K562 (cell line): ENCODE results near the gene LENG9. TPM values are rescaled to one million over a fixed set of nuclear protein-coding genes. Genes with fewer than 3 reads are reported as not detected.

Experiments
- ATAC-seq: fragments of 200-7000 bp; cut with Tn5 transposase; 3 replicates; pipeline ENCODE4 v1.9.1; 2020; ENCODE audit warnings: moderate library complexity
- BruUV-seq: library from RNA; stranded (reverse); fragments of 400-500 nt; replicated peaks from 2 replicates; lab custom pipeline; 2021; lab: Mats Ljungman, UMichigan
- CTCF ChIA-PET: fragments of 300-600 bp; formaldehyde crosslinking; extraction: SDS; loops from one replicate; lab custom pipeline; 2021; ENCODE audit warnings: low intra/inter-chr PET ratio; lab: Yijun Ruan, JAX
- POLR2A ChIA-PET: fragments of 300-600, 350-650 bp; sonication (Branson Sonifier 250); formaldehyde crosslinking; extraction: SDS; loops from one replicate; lab custom pipeline; 2021; ENCODE audit warnings: antibody characterized with exemption, inconsistent platforms; lab: Yijun Ruan, JAX
- DNase-seq, 4 experiments: peaks; one replicate each; pipeline versions ENCODE4 v3.0.0 to v3.0.0-alpha.2; 2011 to 2018; ENCODE audit warnings: low spot score in 3 of 4, mixed read lengths in 3 of 4; ENCODE audit errors: extremely low read depth in 1 of 4
- FAIRE-seq: peaks from 2 replicates; lab custom pipeline; 2011; peaks lifted over from hg19 to GRCh38; lab: Jason Lieb, UNC
- H2AFZ ChIP-seq: 2 replicates; pipeline ENCODE4 v1.6.0; 2011; ENCODE audit warnings: low read depth, low read length, control low read depth, inconsistent platforms
- H3K27ac ChIP-seq: fragments of 200-600 bp; 3 replicates; pipeline ENCODE4 v1.8.0; 2011; ENCODE audit warnings: low read depth, mild to moderate bottlenecking, control low read depth, inconsistent platforms, low read length, moderate library complexity, mixed read lengths; ENCODE audit errors: extremely low read depth
- H3K27me3 ChIP-seq, 2 experiments: fragments of 300-600 bp in 1 of 2; 2 replicates in 1 of 2; 3 replicates in 1 of 2; pipeline versions ENCODE4 v1.6.0 to v1.8.0; 2011; ENCODE audit warnings: inconsistent platforms in 2 of 2, low read length in 2 of 2, mild to moderate bottlenecking in 1 of 2, mixed read lengths in 1 of 2, moderate library complexity in 1 of 2; ENCODE audit not compliant: control insufficient read depth in 2 of 2, insufficient read depth in 2 of 2
- H3K36me3 ChIP-seq: fragments of 300-600 bp; 3 replicates; pipeline ENCODE4 v1.8.0; 2011; ENCODE audit warnings: mild to moderate bottlenecking, low read length, inconsistent platforms; ENCODE audit not compliant: control insufficient read depth, insufficient read depth
- H3K4me1 ChIP-seq, 2 experiments: fragments of 200-600 bp in 1 of 2; replicated peaks in 1 of 2; 2 replicates in 1 of 2; 3 replicates in 1 of 2; pipeline versions ENCODE4 v1.5.1 to v1.8.0; 2011; ENCODE audit warnings: inconsistent platforms in 2 of 2, low read length in 2 of 2, mild to moderate bottlenecking in 1 of 2, mixed read lengths in 1 of 2, moderate library complexity in 1 of 2; ENCODE audit not compliant: control insufficient read depth in 2 of 2, insufficient read depth in 2 of 2
- H3K4me2 ChIP-seq: 2 replicates; pipeline ENCODE4 v1.6.1; 2011; ENCODE audit warnings: low read length, control low read depth, inconsistent platforms, mixed read lengths; ENCODE audit not compliant: insufficient read depth
- H3K4me3 ChIP-seq: fragments of 200-600 bp; sonication (generic), shearing (Covaris generic); 2 replicates; pipeline ENCODE4 v1.5.1; 2016; ENCODE audit warnings: control low read depth, inconsistent platforms
- H3K79me2 ChIP-seq: fragments of 200-600 bp; 3 replicates; pipeline ENCODE4 v1.8.0; 2011; ENCODE audit warnings: low read length, inconsistent platforms; ENCODE audit not compliant: control insufficient read depth, insufficient read depth
- H3K9ac ChIP-seq, 2 experiments: 2 replicates each; pipeline versions ENCODE4 v1.6.0 to v1.6.1; 2011; ENCODE audit warnings: low read depth in 2 of 2, low read length in 2 of 2, control low read depth in 1 of 2, inconsistent platforms in 1 of 2, mild to moderate bottlenecking in 1 of 2, mixed read lengths in 1 of 2; ENCODE audit not compliant: insufficient read depth in 1 of 2
- H3K9me1 ChIP-seq: one replicate; pipeline ENCODE4 v1.6.0; 2011; ENCODE audit warnings: inconsistent platforms, mild to moderate bottlenecking, low read length, moderate library complexity; ENCODE audit not compliant: control insufficient read depth, insufficient read depth
- H3K9me3 ChIP-seq: replicated peaks from 2 replicates; pipeline ENCODE4 v1.5.1; 2011; ENCODE audit warnings: low read depth, low read length, inconsistent platforms; ENCODE audit not compliant: control insufficient read depth, insufficient read depth
- H4K20me1 ChIP-seq: replicated peaks from 2 replicates; pipeline ENCODE4 v1.6.1; 2011; ENCODE audit warnings: low read length, inconsistent platforms, mixed read lengths; ENCODE audit not compliant: control insufficient read depth, insufficient read depth
- CHD2 ChIP-seq: IDR thresholded peaks from 2 replicates; pipeline ENCODE4 v1.6.1; 2011; ENCODE audit warnings: low read depth, low read length
- CTCF ChIP-seq, 3 experiments: IDR thresholded peaks in 2 of 3; conservative IDR thresholded peaks in 1 of 3; 2 replicates each; pipeline ENCODE4 v1.5.1; 2011 to 2012; ENCODE audit warnings: low read length in 3 of 3, mild to moderate bottlenecking in 3 of 3, control low read depth in 2 of 3, improper control_type of control experiment in 1 of 3, inconsistent platforms in 1 of 3, low read depth in 1 of 3, mixed read lengths in 1 of 3, moderate library complexity in 1 of 3; ENCODE audit not compliant: insufficient read depth in 2 of 3
- RERE ChIP-seq: sonication (generic); formaldehyde crosslinking; IDR thresholded peaks from 2 replicates; pipeline ENCODE4 v1.8.0; 2023; ENCODE audit warnings: missing genetic modification reagents, mild to moderate bottlenecking, borderline replicate concordance
- VEZF1 ChIP-seq: fragments of 200-800 bp; sonication (Bioruptor generic); IDR thresholded peaks from 2 replicates; pipeline ENCODE4 v1.6.1; 2017; ENCODE audit warnings: missing genetic modification characterization, missing compliant biosample characterization
- ZNF134 ChIP-seq: fragments of 250-450 bp; sonication (Bioruptor Pico); conservative IDR thresholded peaks from 2 replicates; pipeline ENCODE4 v1.4.0; 2020
- ZNF311 ChIP-seq: fragments of 250-450 bp; sonication (Bioruptor Pico); IDR thresholded peaks from 2 replicates; pipeline ENCODE4 v1.4.0; 2020; ENCODE audit warnings: mild to moderate bottlenecking, moderate library complexity
- ZNF57 ChIP-seq: fragments of 450-650 bp; formaldehyde crosslinking; IDR thresholded peaks from 2 replicates; pipeline ENCODE4 v1.4.0; 2020; ENCODE audit warnings: mild to moderate bottlenecking, moderate library complexity
- WGBS: fragments of 100-300 bp; shearing (Covaris generic); methylation state at CpG from one replicate; pipeline ENCODE4 v1.1.6; 2016; ENCODE audit warnings: low coverage, mixed read lengths; ENCODE audit not compliant: insufficient coverage; ENCODE audit errors: missing lambda C conversion rate; 5-methylcytosine and 5-hydroxymethylcytosine counted together
- in situ Hi-C: fragments of 300-500 bp; cut with MboI; formaldehyde crosslinking; loops from 4 replicates; pipeline ENCODE4 v1.15.0; 2018; ENCODE audit warnings: inconsistent platforms, mixed read lengths
- intact Hi-C: fragments of 100-400 bp; cut with micrococcal nuclease; formaldehyde crosslinking; loops from 2 replicates; pipeline ENCODE4 v1.14.2; 2022
- polyA plus RNA-seq, 8 experiments: library from polyadenylated mRNA; depleted of rRNA in 4 of 8; stranded (reverse) in 5 of 8; unstranded in 3 of 8; fragments of >200 nt; fragmentation: Nextera tagmentation in 2 of 8; fragmentation: Illumina TruSeq in 1 of 8; extraction: Ambion mirVana in 2 of 8; extraction: Trizol in 1 of 8; gene quantifications; 2 replicates each; pipeline versions ENCODE4 v1.2.1 to v1.2.3, GENCODE V29; 2011 to 2014; ENCODE audit warnings: inconsistent platforms in 1 of 8, missing spikeins in 1 of 8
- total RNA-seq, 7 experiments: library from RNA; depleted of rRNA in 6 of 7; stranded (reverse); fragments of >200 nt in 6 of 7; fragmentation: Illumina TruSeq in 2 of 7; extraction: Trizol in 2 of 7; gene quantifications; 2 replicates each; pipeline versions ENCODE4 v1.2.1 to v1.2.3, GENCODE V29; 2011 to 2021; ENCODE audit warnings: low replicate concordance in 1 of 7

LENG9 gene
- total and polyA plus RNA-seq, 9 of the 15 experiments (the other 6 are each of a cell fraction or from before 2014, with no cell fraction given) = 0.06 to 0.64 (median 0.33) TPM; not detected in 1

GRCh38 chr19:54415208-54415900, 48.2 kb downstream of the LENG9 start, which contains the start of gene TTYH1:
Gene TTYH1 (plus strand): TSS chr19:54415464. CDS start chr19:54415553, 89 bp downstream.
- peak; percentile 83 for ATAC-seq

More at GRCh38 chr19:54415208-54415900, 48.2 kb downstream of the LENG9 start, which contains the start of gene TTYH1:
- no peak for TF ChIP-seq ZNF57 (CRISPR knock-in tag)
- no peak for TF ChIP-seq CHD2
- no peak for TF ChIP-seq ZNF311
- no peak for TF ChIP-seq ZNF134
- peak in 2 of 3 experiments; percentile 16 to 43; a peak in 2 of 6 replicates for TF ChIP-seq CTCF (IDR thresholded peaks at IDR 0.05 in 2 of 3, conservative IDR thresholded peaks at IDR 0.05 in 1 of 3; ENCODE audit: insufficient read depth in 2 of 3, low read depth in 1 of 3, low read length in 3 of 3)
- peak; percentile 25; the same call in 1 of the 2 replicates for TF ChIP-seq VEZF1 (CRISPR knock-in tag)
- no peak for TF ChIP-seq RERE (CRISPR knock-in tag)
- TF ChIP-seq, all 486 proteins: peak for 2
- Histone ChIP-seq H3K4me3 (no peak within 1 kb of the TSS), H3K4me2 (no peak within 1 kb of the TSS), H3K9me1 (no peaks in the 10 kb centered on the region), H3K9ac (peak within 1 kb of the TSS in 1 of 2 experiments; percentile 35; a peak in 1 of 4 replicates), H2AFZ (no peak within 1 kb of the TSS), H4K20me1 (peaks cover 5% of the 10 kb centered on the region; the same call in 1 of the 2 replicates), H3K4me1 (peaks cover 0 to 28% of the 10 kb centered on the region in 2 experiments; a peak in 3 of 5 replicates), H3K36me3 (no peaks in the 10 kb centered on the region), H3K79me2 (no peaks in the 10 kb centered on the region), H3K27ac (no peak within 1 kb of the TSS), H3K27me3 (peaks cover 8 to 12% of the 10 kb centered on the region in 2 experiments), H3K9me3 (no peaks in the 10 kb centered on the region)
- WGBS = 15% methylated on average over 26 of the region's 68 CpGs
- CTCF ChIA-PET = interaction anchor here (0.6 kb wide), 1 partner anchor 28 kb away, joined by 4 read pairs; no protein-coding TSS in a partner anchor
- DNase-seq (peak in 3 of 4 experiments; percentile 69 to 85 (median 85)), FAIRE-seq (no peak)
- in situ Hi-C loops = no loop called here
- POLR2A ChIA-PET = no interaction called here
- intact Hi-C loops = no loop called here
- BruUV-seq = no TSS peak
